Measurements from ENCODE around the gene UBE2R2. TPM values are rescaled to one million over a fixed set of nuclear protein-coding genes. Genes with fewer than 3 reads are reported as not detected.

UBE2R2 gene
- polyA plus RNA-seq, 1 donor from 2014 or later, result 45.0 TPM

GRCh38 chr9:33907347-33907746 is 90.4 kb downstream of the UBE2R2 start:
- Histone ChIP-seq H3K9me3 (ENCODE audit: low read length) (no peaks in the 10 kb centered on the region), H2AFZ (ENCODE audit: low read depth, low read length) (no peak overlapping the region), H3K9me2 (ENCODE audit: insufficient read depth, low read length) (no peaks in the 10 kb centered on the region), H3F3A (ENCODE audit: insufficient read depth, low read length, poor library complexity, severe bottlenecking) (no peaks in the 10 kb centered on the region), H3K27me3 (ENCODE audit: insufficient read depth, low read depth, low read length) (no peaks in the 10 kb centered on the region), H3K4me3 (ENCODE audit: low read length) (no peak overlapping the region), H4K20me1 (ENCODE audit: insufficient read depth) (peaks cover 5% of the 10 kb centered on the region), H3K79me2 (replicated peaks; ENCODE audit: insufficient read depth, low read length) (peaks cover 19% of the 10 kb centered on the region), H3K27ac (ENCODE audit: low read length) (no peak overlapping the region), H3K9ac (ENCODE audit: low read length) (no peak overlapping the region), H3K36me3 (ENCODE audit: insufficient read depth, low read length) (no peaks in the 10 kb centered on the region), H3K4me2 (ENCODE audit: low read length) (no peak overlapping the region)
- no peak for TF ChIP-seq EZH2 (IDR thresholded peaks at IDR 0.05; ENCODE audit: borderline replicate concordance, insufficient read depth, low read length, poor library complexity, severe bottlenecking)
- TF ChIP-seq, protein P1, sequence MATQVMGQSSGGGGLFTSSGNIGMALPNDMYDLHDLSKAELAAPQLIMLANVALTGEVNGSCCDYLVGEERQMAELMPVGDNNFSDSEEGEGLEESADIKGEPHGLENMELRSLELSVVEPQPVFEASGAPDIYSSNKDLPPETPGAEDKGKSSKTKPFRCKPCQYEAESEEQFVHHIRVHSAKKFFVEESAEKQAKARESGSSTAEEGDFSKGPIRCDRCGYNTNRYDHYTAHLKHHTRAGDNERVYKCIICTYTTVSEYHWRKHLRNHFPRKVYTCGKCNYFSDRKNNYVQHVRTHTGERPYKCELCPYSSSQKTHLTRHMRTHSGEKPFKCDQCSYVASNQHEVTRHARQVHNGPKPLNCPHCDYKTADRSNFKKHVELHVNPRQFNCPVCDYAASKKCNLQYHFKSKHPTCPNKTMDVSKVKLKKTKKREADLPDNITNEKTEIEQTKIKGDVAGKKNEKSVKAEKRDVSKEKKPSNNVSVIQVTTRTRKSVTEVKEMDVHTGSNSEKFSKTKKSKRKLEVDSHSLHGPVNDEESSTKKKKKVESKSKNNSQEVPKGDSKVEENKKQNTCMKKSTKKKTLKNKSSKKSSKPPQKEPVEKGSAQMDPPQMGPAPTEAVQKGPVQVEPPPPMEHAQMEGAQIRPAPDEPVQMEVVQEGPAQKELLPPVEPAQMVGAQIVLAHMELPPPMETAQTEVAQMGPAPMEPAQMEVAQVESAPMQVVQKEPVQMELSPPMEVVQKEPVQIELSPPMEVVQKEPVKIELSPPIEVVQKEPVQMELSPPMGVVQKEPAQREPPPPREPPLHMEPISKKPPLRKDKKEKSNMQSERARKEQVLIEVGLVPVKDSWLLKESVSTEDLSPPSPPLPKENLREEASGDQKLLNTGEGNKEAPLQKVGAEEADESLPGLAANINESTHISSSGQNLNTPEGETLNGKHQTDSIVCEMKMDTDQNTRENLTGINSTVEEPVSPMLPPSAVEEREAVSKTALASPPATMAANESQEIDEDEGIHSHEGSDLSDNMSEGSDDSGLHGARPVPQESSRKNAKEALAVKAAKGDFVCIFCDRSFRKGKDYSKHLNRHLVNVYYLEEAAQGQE (IDR thresholded peaks at IDR 0.05; ENCODE audit: borderline replicate concordance), result no peak
- no peak for TF ChIP-seq POLR2AphosphoS5 (IDR thresholded peaks at IDR 0.05)
- no peak for TF ChIP-seq EP300 (conservative IDR thresholded peaks at IDR 0.05; ENCODE audit: poor library complexity, severe bottlenecking)
- TF ChIP-seq, protein P2, sequence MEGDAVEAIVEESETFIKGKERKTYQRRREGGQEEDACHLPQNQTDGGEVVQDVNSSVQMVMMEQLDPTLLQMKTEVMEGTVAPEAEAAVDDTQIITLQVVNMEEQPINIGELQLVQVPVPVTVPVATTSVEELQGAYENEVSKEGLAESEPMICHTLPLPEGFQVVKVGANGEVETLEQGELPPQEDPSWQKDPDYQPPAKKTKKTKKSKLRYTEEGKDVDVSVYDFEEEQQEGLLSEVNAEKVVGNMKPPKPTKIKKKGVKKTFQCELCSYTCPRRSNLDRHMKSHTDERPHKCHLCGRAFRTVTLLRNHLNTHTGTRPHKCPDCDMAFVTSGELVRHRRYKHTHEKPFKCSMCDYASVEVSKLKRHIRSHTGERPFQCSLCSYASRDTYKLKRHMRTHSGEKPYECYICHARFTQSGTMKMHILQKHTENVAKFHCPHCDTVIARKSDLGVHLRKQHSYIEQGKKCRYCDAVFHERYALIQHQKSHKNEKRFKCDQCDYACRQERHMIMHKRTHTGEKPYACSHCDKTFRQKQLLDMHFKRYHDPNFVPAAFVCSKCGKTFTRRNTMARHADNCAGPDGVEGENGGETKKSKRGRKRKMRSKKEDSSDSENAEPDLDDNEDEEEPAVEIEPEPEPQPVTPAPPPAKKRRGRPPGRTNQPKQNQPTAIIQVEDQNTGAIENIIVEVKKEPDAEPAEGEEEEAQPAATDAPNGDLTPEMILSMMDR (IDR thresholded peaks at IDR 0.05; ENCODE audit: poor library complexity, severe bottlenecking), result no peak
- no peak for TF ChIP-seq SMC3 (conservative IDR thresholded peaks at IDR 0.05; ENCODE audit: poor library complexity)
- TF ChIP-seq RAD21 (conservative IDR thresholded peaks at IDR 0.05), result no peak
- no peak for TF ChIP-seq TAF1 (IDR thresholded peaks at IDR 0.05; ENCODE audit: low read depth)
- TF ChIP-seq MXI1 (conservative IDR thresholded peaks at IDR 0.05; ENCODE audit: poor library complexity, severe bottlenecking), result no peak

DNA sequence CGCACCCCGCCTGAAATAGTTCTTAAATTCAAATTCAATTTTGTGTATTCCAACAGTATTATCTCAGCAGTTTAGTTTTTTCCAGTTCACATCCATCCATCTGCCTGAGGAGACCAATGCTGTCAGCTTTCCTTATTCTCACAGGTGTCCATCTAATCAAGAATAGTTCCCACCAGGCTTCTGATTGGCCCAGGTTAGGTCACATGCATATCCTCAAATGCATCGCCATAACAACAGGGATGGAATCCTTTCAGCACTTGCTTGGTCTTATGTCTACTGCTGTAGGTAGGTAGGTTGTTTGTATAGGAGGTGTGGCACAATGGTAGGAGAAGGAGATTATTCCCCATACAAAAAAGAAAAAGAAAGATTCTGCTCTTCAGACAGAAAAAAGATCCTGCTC is 91.2 kb downstream of the UBE2R2 start:
- Histone ChIP-seq H3K79me2 (replicated peaks; ENCODE audit: insufficient read depth, low read length) (peaks cover 19% of the 10 kb centered on the region), H4K20me1 (ENCODE audit: insufficient read depth) (peaks cover 5% of the 10 kb centered on the region)

GRCh38 chr9:33908749-33909148 is 91.8 kb downstream of the UBE2R2 start:
- Histone ChIP-seq H4K20me1 (ENCODE audit: insufficient read depth) (peaks cover 5% of the 10 kb centered on the region), H3K9me2 (ENCODE audit: insufficient read depth, low read length) (no peaks in the 10 kb centered on the region), H3K79me2 (replicated peaks; ENCODE audit: insufficient read depth, low read length) (peaks cover 21% of the 10 kb centered on the region), H2AFZ (ENCODE audit: low read depth, low read length) (no peak overlapping the region), H3K27me3 (ENCODE audit: insufficient read depth, low read depth, low read length) (no peaks in the 10 kb centered on the region), H3K4me2 (ENCODE audit: low read length) (no peak overlapping the region), H3K9ac (ENCODE audit: low read length) (no peak overlapping the region), H3K4me3 (ENCODE audit: low read length) (no peak overlapping the region), H3F3A (ENCODE audit: insufficient read depth, low read length, poor library complexity, severe bottlenecking) (no peaks in the 10 kb centered on the region), H3K9me3 (ENCODE audit: low read length) (no peaks in the 10 kb centered on the region), H3K36me3 (ENCODE audit: insufficient read depth, low read length) (no peaks in the 10 kb centered on the region), H3K27ac (ENCODE audit: low read length) (no peak overlapping the region)
- TF ChIP-seq MXI1 (conservative IDR thresholded peaks at IDR 0.05; ENCODE audit: poor library complexity, severe bottlenecking) (no peak), TAF1 (IDR thresholded peaks at IDR 0.05; ENCODE audit: low read depth) (no peak), EP300 (conservative IDR thresholded peaks at IDR 0.05; ENCODE audit: poor library complexity, severe bottlenecking) (no peak), SMC3 (conservative IDR thresholded peaks at IDR 0.05; ENCODE audit: poor library complexity) (no peak), EZH2 (IDR thresholded peaks at IDR 0.05; ENCODE audit: borderline replicate concordance, insufficient read depth, low read length, poor library complexity, severe bottlenecking) (no peak), POLR2AphosphoS5 (IDR thresholded peaks at IDR 0.05) (no peak), RAD21 (conservative IDR thresholded peaks at IDR 0.05) (no peak)
- TF ChIP-seq, protein P1 (IDR thresholded peaks at IDR 0.05; ENCODE audit: borderline replicate concordance), result no peak
- TF ChIP-seq, protein P2 (IDR thresholded peaks at IDR 0.05; ENCODE audit: poor library complexity, severe bottlenecking), result no peak

More for the DNA sequence above, 91.2 kb downstream of the UBE2R2 start:
- no peak overlapping the region for H3K4me3 ChIP-seq (ENCODE audit: low read length)
- no peak overlapping the region for H3K4me2 ChIP-seq (ENCODE audit: low read length)
- H3K9me2 ChIP-seq (ENCODE audit: insufficient read depth, low read length), result no peaks in the 10 kb centered on the region
- no peak for TF ChIP-seq MXI1 (conservative IDR thresholded peaks at IDR 0.05; ENCODE audit: poor library complexity, severe bottlenecking)
- no peak overlapping the region for H3K27ac ChIP-seq (ENCODE audit: low read length)
- no peaks in the 10 kb centered on the region for H3F3A ChIP-seq (ENCODE audit: insufficient read depth, low read length, poor library complexity, severe bottlenecking)
- no peaks in the 10 kb centered on the region for H3K36me3 ChIP-seq (ENCODE audit: insufficient read depth, low read length)
- H2AFZ ChIP-seq (ENCODE audit: low read depth, low read length), result no peak overlapping the region
- no peak overlapping the region for H3K9ac ChIP-seq (ENCODE audit: low read length)
- no peaks in the 10 kb centered on the region for H3K9me3 ChIP-seq (ENCODE audit: low read length)
- no peaks in the 10 kb centered on the region for H3K27me3 ChIP-seq (ENCODE audit: insufficient read depth, low read depth, low read length)

Measured in neural cell (in vitro differentiated cells).